ENCODE measurements around the gene CLN5. TPM values are rescaled to one million over a fixed set of nuclear protein-coding genes. Genes with fewer than 3 reads are reported as not detected.
A peak's percentile ranks its signal among the peaks of the same experiment; 100 is the strongest.

Gene CLN5
- total RNA-seq, 1 donor from 2014 or later = 41.8 TPM

DNA sequence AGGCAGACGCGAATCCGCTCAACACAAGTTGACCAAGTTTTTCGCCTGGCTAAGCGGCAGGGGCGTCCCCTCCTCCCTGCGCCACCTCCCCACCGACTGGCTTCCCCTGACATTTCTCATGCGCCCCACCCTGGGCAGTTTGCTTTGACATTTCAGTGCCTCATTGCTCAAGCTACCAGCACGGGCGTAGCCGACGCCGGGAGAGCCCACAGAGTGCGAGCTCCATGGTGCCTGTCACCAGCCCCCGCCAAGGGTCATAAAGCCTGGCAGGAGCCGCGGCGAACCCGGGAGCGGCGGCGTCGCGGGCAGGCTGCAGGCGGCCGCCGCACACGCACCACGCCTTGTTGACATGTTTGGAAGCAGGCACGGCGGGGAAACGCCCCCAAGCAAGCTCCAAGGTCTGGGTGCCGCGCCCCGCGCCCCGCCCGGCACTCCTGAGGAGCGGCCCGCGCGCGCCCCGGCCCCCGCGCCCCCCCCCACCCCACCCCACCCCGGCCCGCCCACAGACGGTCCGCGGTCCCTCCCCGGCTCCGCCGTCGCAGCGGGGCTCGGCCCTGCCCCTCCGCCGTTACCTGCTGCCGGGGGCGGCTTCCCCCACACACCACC is 34.5 kb downstream of the CLN5 start:
- Histone ChIP-seq H3K4me3 (peak overlapping the region; percentile 94), H3K9me3 (no peaks in the 10 kb centered on the region), H3K27me3 (no peaks in the 10 kb centered on the region), H3K4me1 (peaks cover 52% of the 10 kb centered on the region), H3K27ac (peak overlapping the region; percentile 99), H3K36me3 (no peaks in the 10 kb centered on the region)
- DNase-seq = peak; percentile 94
- peak; percentile 89 for ATAC-seq
- TF ChIP-seq, protein P1, sequence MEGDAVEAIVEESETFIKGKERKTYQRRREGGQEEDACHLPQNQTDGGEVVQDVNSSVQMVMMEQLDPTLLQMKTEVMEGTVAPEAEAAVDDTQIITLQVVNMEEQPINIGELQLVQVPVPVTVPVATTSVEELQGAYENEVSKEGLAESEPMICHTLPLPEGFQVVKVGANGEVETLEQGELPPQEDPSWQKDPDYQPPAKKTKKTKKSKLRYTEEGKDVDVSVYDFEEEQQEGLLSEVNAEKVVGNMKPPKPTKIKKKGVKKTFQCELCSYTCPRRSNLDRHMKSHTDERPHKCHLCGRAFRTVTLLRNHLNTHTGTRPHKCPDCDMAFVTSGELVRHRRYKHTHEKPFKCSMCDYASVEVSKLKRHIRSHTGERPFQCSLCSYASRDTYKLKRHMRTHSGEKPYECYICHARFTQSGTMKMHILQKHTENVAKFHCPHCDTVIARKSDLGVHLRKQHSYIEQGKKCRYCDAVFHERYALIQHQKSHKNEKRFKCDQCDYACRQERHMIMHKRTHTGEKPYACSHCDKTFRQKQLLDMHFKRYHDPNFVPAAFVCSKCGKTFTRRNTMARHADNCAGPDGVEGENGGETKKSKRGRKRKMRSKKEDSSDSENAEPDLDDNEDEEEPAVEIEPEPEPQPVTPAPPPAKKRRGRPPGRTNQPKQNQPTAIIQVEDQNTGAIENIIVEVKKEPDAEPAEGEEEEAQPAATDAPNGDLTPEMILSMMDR (IDR thresholded peaks at IDR 0.05) = no peak
- intact Hi-C loops (cut with DNase I) = no loop called here

DNA sequence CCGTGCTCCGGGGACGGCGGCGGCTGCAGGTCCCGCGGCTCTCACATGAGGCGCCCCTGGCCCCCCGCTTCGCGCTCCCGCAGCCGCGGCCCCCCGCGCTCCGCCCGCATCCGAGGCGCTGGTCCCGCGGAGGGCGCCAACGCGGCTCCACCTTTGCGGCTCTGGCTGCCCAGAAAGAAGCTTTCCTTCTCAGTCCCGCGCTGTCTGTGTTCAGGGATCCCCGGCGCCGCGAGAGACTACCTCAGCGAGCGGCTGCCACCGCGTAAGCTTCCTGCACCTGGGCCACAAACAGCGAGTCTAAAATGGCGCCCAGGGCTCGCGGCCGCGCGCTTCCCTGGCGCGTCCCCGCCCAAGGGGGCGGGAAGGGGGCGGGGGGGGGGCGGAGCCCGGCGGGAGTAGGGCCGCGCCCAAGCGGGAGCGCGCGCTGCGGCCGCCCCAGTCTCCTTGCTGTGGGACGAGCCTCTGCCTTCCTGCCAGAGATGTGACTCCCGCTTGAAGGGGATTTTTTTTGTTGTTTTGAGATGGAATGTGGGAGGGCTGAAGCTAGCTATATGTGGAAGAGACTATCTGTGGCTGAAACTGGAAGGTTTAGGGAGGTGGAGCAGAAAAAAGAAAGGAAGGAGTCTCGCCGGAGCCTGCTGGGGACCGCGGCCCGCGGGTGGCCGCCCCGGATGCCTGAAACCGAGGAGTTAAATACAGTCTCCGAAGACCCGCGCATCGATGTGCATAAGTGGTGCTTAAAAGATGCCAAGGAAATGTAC is 35.2 kb downstream of the CLN5 start, which contains the start of gene FBXL3:
TSS of gene FBXL3 (minus strand) at position 299 of the 761 bp plus-strand sequence. CDS start 5,299 bp downstream, outside the sequence.
- H3K4me3 ChIP-seq = peak within 1 kb of the TSS; percentile 94
- H3K36me3 ChIP-seq = no peaks in the 10 kb centered on the region
- DNase-seq (peak; percentile 93), ATAC-seq (peak; percentile 91)
- intact Hi-C loops (cut with DNase I) = no loop called here
- no peaks in the 10 kb centered on the region for H3K9me3 ChIP-seq
- TF ChIP-seq, protein P1 (IDR thresholded peaks at IDR 0.05) = no peak
- no peaks in the 10 kb centered on the region for H3K27me3 ChIP-seq
- peaks cover 45% of the 10 kb centered on the region for H3K4me1 ChIP-seq
- H3K27ac ChIP-seq = peak within 1 kb of the TSS; percentile 99

DNA sequence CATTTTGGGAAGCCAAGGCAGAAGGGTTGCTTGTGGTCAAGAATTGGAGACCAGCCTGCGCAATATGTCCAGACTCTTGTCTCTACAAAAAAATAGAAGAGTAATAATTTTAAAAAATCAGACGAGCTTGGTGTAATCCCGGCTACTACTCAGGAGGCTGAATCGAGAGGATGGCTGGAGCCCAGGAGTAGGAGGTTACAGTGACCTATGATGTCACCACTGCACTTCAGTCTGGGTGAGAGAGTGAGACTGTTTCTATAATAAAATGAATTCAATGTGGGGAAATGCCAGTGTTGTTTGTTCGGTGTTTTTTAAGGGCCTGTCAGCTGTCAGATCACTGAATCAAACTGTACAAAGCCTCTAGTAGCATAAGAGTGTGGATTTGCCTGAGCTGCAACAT is 36.3 kb downstream of the CLN5 start:
- ATAC-seq = no peak
- Histone ChIP-seq H3K27ac (peak overlapping the region; percentile 99), H3K4me1 (peaks cover 36% of the 10 kb centered on the region), H3K36me3 (no peaks in the 10 kb centered on the region), H3K27me3 (no peaks in the 10 kb centered on the region), H3K9me3 (no peaks in the 10 kb centered on the region), H3K4me3 (no peak overlapping the region)
- TF ChIP-seq, protein P1 (IDR thresholded peaks at IDR 0.05) = no peak
- DNase-seq = no peak
- intact Hi-C loops (cut with DNase I) = no loop called here

DNA sequence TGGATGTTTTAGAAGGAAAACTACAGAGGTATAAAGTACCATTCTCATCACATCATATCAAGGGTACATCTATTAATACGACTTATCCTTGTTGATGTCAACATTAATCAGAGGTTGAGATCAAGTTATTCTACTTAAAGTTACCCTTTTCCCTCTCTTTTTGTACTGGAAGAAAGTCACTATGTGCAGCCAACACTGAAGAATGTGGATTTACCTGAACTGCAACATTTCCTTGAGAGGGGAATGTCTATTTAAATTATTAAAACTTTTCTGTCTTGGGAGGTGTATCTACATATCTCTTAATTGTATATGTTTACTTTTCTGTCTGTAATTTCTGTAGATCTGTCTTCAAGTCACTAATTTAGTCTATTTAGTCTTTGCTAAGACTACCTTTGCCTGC is 37.6 kb downstream of the CLN5 start:
- DNase-seq (no peak), ATAC-seq (no peak)
- Histone ChIP-seq H3K36me3 (no peaks in the 10 kb centered on the region), H3K4me1 (peaks cover 24% of the 10 kb centered on the region), H3K4me3 (no peak overlapping the region), H3K9me3 (no peaks in the 10 kb centered on the region), H3K27ac (no peak overlapping the region), H3K27me3 (no peaks in the 10 kb centered on the region)
- intact Hi-C loops (cut with DNase I) = no loop called here
- TF ChIP-seq, protein P1 (IDR thresholded peaks at IDR 0.05) = no peak

DNA sequence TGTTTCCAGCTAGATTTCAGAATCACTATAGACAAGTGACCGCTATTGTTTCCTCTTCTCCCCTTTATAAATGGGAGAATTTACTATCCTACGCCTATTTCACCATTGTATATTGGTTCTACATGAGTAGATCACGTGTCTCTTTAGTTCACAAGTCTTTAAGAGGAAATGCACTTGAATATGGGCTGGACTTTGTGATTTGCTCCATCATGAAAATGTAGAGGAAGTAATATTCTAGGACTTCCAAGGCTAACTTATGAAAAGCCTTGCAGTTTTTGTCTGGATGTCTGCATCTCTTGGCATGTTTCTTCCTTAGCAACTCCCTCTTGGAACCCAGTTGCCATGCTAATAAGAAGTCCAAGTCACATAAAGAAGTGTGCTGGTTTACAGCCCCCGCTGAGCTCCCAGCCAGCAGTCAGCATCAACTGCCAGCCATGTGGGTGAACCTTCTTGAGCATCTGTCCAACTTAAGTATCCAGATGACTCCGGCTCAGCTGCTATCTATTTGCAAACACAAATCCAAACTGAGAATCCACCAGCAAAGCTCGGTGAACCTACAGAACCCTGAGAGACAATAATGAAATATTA is 39.9 kb downstream of the CLN5 start:
- Histone ChIP-seq H3K27ac (no peak overlapping the region), H3K9me3 (no peaks in the 10 kb centered on the region), H3K4me3 (no peak overlapping the region), H3K4me1 (peaks cover 9% of the 10 kb centered on the region), H3K36me3 (no peaks in the 10 kb centered on the region), H3K27me3 (no peaks in the 10 kb centered on the region)
- ATAC-seq = no peak
- no peak for DNase-seq
- intact Hi-C loops (cut with DNase I) = no loop called here
- TF ChIP-seq, protein P1 (IDR thresholded peaks at IDR 0.05) = no peak
